ENCODE data around the gene SDCCAG8. TPM values are rescaled to one million over a fixed set of nuclear protein-coding genes. Genes with fewer than 3 reads are reported as not detected.
"Not testable (repeated sequence)": the region's sequence is repeated elsewhere in the genome, so short reads cannot be mapped to it uniquely, and the experiment has no call there.

SDCCAG8 gene
- total RNA-seq = 46.3 and 48.0 TPM in 2 replicates

DNA sequence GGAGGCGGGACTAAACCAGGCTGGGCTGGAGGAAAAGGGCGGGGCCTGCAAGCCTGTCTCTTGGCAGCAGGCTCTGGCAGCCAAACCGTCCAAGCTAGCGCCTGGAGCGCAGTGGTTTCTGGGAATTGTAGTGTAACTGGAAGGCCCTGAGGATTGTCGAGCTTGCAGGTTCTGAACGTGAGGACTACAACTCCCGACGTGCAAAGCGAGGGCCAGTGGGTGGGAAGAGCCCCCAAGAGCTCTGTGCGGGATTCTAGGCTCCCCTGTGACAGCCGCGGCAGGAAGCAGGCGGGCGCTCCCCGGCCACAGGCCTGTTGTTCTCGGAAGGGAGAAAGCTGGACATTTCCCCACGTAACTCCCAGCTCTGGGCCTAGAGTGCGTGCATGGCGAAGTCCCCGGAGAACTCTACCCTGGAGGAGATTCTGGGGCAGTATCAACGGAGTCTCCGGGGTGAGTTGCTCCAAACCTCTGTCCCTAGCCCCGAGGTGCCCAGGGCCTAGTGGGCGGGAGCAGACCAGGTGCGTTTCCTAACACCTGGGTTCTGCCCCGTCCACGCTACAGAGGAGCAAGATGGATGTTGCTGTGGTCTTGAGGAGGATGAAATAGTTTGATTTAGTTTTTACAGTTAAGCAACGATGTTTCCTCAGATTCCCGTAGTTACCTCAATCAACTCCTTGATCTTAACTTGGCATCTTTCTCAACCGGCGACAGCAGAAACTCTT, at the start of gene SDCCAG8:
SDCCAG8 (plus strand) TSS at position 251 of the 722 bp plus-strand sequence; CDS start at position 384, 133 bp downstream.
- peak; percentile 100 for DNase-seq (ENCODE audit: low read depth, low spot score)

DNA sequence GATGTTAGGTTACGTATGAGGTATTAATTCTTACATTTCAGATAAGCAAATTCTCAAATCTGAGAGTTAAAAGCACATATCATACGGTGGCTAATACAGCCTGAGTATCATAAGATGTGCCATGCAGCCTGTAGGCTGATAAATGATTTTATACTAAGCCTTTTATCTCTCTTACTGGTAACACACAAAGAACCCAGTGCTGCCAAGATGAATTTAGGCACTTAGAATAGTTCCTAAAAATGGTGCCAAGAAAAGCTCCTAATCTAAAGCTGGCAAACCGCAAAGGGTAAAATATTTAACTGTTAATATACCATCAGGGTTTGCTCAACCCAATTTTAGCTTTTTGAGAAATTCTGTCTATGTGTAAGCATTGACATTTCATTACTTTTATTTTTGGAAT, 43.9 kb upstream of the SDCCAG8 start:
- DNase-seq (ENCODE audit: low read depth, low spot score) = not testable (repeated sequence)

DNA sequence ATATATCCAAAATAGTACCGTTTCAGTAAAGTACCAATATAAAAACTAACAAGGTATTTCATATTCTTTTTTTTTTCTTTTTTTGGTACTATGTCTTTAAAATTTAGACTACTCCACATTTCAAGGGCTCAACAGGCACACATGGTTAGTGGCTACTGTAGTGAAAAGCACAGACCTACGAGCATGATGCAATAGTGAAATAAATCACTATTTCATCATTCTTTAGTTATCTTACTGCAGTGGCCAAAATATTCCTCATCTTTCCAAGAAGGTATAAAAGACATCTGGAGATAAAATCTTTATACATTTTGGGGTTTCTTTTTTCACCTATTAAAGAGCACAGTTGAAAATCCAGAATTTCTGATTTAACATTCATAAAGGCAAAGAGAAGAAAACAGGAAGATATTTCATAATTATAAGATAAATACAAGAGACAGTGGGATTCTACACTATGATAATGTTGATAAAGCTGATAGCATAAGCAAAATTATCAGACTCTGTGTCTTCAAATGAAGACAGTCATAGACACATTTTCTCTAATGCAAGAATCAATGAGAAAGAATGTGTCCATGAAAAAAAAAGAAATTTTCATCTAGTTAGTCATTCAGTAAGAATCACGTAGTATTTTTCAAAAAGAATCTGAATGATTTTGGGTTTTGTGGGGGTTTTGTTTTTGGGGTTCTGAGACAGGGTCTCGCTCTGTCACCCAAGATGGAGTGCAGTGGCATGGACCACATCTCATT, 42.6 kb upstream of the SDCCAG8 start:
- no peak for DNase-seq (ENCODE audit: low read depth, low spot score)

DNA sequence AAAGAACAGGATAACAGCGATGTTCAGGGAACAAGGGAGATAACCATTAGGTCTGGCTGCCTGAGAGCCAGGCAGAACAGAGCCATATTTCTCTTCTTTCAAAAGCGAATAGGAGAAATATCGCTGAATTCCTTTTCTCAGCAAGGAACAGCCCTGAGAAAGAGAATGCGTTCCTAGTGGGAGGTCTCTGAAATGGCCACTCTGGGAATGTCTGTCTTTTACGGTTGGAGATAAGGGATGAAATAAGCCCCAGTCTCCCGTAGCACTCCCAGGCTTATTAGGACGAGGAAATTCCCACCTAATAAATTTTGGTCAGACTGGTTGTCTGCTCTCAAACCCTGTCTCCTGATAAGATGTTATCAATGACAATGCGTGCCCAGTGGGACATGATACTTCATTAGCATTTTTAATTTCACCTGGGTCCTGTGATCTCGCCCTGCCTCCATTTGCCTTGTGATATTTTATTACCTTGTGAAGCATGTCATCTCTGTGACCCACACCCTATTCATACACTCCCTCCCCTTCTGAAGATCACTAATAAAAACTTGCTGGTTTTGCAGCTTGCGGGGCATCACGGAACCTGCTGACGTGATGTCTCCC, 40.5 kb upstream of the SDCCAG8 start:
- DNase-seq (ENCODE audit: low read depth, low spot score) = not testable (repeated sequence)

DNA sequence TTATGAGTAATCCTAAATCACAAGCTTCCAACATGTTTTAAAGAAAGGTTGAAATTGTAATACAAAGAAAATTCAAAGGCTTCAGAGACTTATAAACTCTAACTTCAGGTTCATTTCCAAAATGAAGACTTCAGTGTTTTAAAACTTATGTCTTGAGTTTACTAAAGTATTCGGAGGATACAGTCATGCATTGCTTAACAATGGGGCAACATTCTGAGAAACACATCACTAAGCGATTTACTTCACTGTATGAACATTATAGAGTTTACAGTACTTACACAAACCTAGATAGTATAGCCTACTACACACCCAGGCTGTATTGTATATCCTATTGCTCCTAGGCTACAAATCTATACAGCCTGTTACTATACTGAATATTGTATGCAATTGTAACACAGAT, 39.1 kb upstream of the SDCCAG8 start:
- no peak for DNase-seq (ENCODE audit: low read depth, low spot score)

DNA sequence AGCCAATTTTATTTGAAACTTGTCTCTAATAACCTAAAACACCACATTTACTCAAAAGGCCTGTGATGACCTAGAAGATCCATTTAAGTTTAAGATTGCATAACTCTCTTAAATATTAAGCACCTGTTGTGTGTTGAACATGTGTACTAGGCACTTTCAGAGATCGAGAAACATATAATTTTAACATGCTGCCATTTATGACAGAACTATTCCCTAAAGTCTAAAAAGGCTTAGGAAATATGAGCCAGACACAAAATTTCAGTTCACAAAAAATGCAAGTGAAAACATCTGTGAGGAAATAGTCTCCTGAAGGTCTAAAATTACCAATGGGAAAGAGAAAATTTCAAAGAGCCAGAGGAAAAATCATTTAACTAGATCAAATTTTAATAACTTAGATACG, 38.5 kb upstream of the SDCCAG8 start:
- DNase-seq (ENCODE audit: low read depth, low spot score) = no peak

DNA sequence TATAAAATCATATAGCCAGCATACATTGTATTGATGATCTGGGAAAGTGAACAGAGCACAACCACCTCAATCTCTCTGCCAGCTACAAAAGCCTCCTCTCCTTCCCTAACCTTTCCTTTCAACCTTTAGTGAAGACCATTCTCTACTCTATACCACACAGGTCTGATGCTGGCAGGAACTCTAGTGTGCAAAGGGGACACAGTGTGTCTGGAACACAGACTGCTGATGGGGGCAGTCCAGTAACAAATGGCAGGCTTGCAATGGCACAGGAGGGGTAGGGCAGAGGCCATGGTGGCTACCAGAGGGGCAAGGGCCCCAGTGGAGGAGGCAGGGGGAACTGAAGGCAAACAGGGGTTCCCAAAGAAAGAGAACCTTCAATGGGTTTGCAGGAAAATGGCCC, 37.8 kb upstream of the SDCCAG8 start:
- no peak for DNase-seq (ENCODE audit: low read depth, low spot score)

DNA sequence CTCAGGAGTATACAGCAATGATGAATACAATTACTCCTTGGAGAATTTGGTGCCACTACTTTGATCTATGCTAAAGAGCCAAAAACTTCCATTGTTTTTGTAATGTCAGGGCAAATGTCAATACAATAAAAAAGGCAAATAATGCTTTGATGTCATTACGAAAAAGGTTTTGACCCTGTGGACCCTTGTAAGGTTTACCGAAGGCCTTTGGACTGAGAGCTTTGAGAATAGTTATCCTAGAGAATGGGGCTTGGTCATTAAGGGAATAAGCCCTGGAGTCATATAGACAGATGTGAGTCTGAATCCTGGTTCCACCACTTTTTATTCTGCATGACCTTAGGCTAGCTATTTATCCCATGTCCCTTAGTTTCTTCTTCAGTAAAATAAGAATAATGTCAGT, 28.2 kb upstream of the SDCCAG8 start:
- DNase-seq (ENCODE audit: low read depth, low spot score) = no peak

DNA sequence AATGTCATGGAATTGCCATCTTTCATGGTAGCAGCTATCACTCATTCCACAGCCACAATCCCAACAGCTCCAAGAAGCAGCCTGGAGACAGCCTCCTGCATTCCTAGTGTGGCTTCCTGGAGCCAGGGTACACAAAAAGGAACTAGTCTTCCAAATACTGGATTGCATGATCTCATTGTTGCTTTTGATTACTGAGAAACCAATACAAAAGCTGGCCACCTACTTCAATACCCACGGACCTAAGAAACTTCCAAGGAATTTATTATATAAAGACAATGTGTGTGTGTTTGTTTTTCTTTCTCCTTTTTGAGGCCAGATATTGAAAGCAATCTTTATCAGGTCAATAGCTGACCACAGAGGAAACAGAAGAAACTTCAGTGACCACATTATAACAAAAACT, 26.3 kb upstream of the SDCCAG8 start:
- DNase-seq (ENCODE audit: low read depth, low spot score) = no peak

DNA sequence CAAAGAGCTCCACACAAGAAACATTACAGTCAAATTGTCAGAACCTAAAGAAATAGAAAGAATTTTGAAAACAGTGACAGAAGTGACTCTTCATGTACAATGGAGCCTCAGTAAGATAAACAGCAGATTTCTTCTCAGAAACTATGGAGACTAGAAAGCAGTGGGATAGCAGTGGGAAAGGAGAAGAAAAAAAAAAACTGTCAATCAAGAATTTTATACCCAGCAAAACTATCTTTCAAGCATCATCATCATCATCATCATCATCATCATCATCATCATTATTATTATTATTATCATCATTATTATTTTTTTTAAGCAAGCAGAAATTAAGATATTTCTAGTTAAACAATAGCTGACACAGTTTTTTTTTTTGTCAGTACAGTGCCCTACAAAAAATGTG, 24.9 kb upstream of the SDCCAG8 start:
- DNase-seq (ENCODE audit: low read depth, low spot score) = no peak

DNA sequence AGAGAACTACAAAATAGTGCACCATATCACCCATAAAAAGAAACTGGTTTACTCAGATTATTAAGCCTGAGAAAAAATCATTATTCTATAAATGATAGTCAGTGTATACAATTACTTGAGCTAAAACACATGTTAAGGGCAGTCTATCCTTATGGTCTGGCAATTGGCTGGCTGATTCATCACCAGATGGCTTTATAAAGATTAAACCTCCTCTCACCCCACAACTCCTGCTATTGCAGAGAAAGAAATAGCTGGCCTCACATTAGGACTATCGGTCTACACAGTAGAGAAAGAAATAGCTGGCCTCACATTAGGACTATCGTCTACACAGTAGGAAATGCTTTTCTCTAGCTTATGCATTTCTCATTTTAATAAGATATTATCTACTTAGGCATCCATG, 21.9 kb upstream of the SDCCAG8 start:
- DNase-seq (ENCODE audit: low read depth, low spot score) = no peak

DNA sequence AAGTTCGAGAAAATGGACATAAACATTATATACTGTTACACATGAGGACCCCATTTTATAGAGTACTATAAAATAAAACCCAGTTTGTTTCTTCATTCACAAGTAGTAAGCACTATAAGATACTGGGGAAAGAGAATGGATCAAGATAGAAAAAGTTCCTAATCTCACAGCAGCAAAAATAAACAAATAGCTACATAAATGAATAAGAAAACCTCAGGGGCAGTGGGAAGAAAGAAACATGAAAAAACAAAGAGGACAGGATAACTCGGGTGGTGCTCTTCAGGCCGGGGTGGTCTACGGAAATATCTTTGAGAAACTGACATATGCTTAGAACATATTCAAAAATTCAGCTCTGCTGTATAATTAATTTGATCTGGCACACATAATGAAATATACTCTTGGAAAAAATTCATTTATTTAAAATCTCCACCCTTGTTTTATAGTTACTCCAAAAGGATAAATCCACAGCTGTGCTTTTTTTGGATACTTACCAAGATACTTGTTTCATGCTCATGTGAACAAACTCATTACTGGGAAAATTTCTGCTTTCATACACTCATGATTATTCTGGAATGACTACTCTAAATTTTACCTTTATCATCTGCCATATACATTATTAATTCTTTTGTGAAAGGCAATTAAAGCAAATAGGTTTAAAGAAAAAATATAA, 20.7 kb upstream of the SDCCAG8 start:
- DNase-seq (ENCODE audit: low read depth, low spot score) = no peak

DNA sequence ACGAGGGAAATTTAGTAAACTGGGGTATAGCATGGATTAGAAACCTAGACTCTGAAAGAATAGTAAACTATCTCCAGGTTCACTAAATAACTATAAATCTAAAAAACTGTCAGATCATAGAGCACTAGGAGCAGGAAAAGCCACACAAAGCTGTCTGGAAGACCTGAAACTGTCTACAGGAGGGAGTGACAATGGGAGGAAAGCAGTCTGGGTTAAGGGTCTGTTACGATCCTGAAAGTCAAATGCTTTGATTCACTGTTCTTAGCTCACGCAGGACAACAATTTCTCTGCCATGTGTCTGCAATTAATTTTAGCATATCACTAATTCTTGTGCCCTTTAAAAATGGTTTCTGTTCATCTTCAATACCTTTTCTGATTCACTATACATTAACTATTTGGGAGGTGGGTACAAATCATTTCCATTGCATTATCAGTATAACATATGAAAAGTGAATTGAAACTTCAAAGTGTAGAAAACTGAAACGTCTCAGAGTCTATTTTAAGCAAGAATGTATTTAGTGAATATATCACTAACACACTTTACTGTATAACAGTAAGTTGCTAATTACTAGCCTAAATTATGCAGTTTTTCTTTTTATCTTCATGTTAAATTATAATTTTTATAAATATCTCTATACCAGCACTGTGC, 19.1 kb upstream of the SDCCAG8 start:
- no peak for DNase-seq (ENCODE audit: low read depth, low spot score)

DNA sequence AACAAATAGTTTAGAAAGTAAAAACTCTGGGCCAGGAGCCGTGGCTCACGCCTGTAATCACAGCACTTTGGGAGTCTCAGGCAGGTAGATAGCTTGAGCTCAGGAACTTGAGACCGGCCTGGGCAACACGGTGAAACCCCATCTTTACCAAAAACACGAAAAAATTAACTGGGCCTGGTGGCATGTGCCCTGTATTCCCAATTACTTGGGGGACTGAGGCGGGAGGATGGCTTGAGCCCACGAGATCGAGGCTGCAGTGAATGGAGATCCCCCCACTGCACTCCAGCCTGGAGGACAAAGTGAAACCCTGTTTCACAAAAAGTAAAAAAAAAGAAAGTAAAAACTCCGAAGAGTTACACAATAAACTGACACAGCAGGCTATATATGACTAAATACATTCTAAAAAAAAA, 11.4 kb upstream of the SDCCAG8 start:
- no peak for DNase-seq (ENCODE audit: low read depth, low spot score)

DNA sequence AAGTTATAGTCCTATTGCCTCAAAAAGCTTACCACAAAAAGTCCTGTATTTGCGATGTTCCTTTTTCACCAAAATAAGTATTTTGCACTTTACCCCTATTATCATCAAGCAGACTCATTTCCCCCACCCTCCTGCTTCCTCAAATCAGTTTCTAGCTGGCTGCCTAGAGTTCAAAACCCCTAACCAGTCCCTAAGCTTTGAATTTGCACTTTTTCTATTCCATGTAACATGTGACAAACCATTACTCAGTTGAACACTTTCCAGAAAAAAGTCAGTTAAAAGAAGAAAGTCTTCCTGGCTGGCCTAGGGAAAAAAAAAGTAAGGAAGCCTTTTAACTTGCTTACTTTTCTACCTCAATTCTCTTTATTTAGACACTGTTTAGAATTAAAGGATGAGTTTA, 8.9 kb upstream of the SDCCAG8 start:
- no peak for DNase-seq (ENCODE audit: low read depth, low spot score)

DNA sequence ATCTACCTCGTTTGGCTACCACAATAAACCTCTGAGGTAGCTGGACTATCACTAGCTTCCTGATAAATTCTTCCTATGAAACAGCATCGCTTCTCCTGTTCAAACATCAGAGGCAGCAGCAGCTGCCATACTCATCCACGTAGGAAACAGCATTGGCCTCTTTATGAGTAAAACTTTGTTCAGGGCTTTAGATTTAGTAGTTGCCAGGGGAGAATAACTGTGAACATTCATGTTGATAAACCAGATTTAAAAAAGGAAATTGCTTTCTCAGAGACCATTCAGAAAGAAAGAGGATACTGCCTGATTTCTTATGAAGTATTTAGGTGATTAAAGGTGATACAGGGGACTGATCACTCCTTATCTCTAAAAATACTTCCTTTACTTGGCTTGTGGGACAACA, 7.9 kb upstream of the SDCCAG8 start:
- DNase-seq (ENCODE audit: low read depth, low spot score) = no peak

DNA sequence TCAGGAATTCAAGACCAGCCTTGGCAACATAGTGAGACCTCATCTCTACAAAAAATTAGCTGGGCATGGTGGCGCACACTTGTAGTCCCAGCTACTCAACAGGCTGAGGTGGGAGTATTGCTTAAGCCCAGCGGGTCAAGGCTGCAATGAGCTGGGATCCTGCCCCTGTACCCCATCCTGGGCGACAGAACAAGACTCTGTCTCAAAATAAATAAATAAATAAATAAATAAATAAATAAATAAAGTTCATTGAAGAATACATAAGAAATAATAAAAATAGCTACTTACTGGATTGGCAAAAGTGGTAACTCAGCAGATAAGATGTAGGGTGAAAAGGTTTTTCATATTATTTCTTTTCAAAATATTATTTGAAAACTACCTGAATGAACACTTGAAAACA, 6.6 kb upstream of the SDCCAG8 start:
- no peak for DNase-seq (ENCODE audit: low read depth, low spot score)

DNA sequence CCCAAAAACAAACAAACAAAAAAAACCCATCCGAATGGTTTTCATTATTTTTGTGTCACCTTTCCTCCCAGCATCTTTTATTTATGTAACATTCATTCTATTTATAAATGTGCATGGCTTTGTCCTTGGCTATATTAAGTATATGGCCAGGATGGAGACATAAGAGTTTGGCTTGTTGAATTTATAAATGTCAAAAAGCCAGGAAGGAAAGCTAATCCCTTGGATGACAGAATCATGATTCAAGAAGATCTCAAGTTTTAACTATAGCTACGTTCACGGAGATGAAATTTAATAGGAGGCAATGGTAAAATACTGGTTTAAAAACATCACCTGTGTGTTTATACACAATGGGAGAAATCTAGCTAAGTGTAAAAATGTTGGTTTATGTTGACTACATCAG, 5.7 kb upstream of the SDCCAG8 start:
- DNase-seq (ENCODE audit: low read depth, low spot score) = no peak

DNA sequence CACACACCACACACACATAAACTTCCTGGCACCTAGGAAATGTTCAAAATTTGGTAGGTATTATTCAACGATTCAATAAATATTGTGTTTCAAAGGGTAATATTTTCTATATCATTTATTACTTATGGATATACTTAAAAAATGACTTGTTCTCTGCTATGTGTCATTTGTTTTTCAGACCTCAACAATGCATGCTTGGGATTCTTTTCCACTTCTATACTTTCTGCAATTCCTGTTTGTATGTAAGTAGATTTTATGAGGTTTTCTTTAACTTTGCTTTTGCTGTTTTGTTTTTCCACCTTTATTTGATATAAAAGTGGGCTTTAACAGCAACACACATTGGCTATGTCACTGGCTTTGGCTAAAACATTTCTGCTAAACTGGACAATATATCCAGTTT, 4.3 kb upstream of the SDCCAG8 start:
- DNase-seq (ENCODE audit: low read depth, low spot score) = no peak

DNA sequence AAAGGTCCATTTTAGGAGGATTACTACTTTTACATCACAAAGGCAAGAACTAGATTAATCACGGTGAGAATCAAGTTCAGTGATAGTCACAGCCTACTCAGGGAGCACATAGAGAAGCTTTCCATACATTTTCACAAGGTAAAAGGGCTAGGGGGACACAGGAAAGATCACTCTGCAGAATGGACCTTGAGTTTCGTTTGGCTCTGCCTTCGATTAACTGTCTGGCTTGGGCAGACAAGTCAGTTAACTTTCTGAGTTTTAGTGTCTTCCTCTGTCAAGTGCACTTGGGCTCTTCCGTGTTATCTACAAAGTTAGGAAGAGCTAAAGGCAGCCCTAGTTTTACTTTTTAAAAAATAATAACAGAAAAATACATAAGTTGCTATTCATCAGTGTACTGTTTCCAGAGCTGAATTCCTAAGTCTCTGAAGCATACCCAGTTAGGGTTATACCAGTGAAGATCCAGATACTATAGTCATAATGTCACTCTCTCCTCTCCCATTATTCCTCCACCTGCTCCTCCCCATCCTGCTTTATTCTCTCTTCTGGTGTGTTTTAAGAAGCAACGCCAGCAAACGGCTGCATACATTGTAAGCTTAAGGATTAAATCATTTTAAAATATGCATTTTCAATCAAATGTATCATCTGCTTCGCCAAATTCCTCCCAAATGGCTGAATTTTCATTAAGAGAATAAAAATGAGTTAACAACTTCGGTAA, 2.5 kb upstream of the SDCCAG8 start:
- no peak for DNase-seq (ENCODE audit: low read depth, low spot score)

DNA sequence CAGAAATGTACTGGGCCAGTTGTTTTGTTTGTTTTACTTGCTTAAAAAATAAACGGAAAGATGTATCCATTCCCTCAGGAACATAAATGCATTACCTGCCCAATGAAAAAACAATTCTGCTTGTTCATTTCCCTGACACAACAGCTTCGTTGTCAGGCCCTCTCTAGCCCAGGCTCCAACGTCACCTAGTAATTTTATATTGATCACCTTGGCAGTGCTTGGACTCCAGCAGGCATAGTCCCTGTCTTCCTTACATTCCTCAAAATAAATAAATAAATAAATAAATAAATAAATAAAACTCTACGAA, 2.0 kb upstream of the SDCCAG8 start:
- no peak for DNase-seq (ENCODE audit: low read depth, low spot score)

All from pulmonary artery endothelial cell (primary cell).